CD14-positive monocyte (primary cell): ENCODE results near the gene SUN3. TPM values are rescaled to one million over a fixed set of nuclear protein-coding genes. Genes with fewer than 3 reads are reported as not detected.

Experiments used
- DNase-seq, 3 donors: peaks; one replicate each; pipeline ENCODE4 v3.0.0-alpha.2; 2011 to 2022
- H2AFZ ChIP-seq: 2 replicates; pipeline ENCODE4 v1.6.0; 2012; ENCODE audit warnings: mild to moderate bottlenecking, low read depth, low read length, inconsistent platforms; ENCODE audit not compliant: insufficient read depth, poor library complexity, severe bottlenecking
- H3K27ac ChIP-seq, 2 donors: 1 replicate in 1 of 2; 2 replicates in 1 of 2; pipeline ENCODE4 v1.5.1; 2012 to 2013; ENCODE audit warnings: low read length in 2 of 2, control low read depth in 1 of 2, inconsistent platforms in 1 of 2, low read depth in 1 of 2, mild to moderate bottlenecking in 1 of 2
- H3K27me3 ChIP-seq, 2 donors: one replicate each; pipeline versions ENCODE4 v1.6.0 to v1.6.1; 2011 to 2013; ENCODE audit warnings: low read length in 2 of 2; ENCODE audit not compliant: control insufficient read depth in 2 of 2, insufficient read depth in 2 of 2
- H3K36me3 ChIP-seq, 2 donors: replicated peaks in 1 of 2; 1 replicate in 1 of 2; 2 replicates in 1 of 2; pipeline versions ENCODE4 v1.5.1 to v1.6.1; 2012 to 2013; ENCODE audit warnings: low read length in 2 of 2, control low read depth in 1 of 2, inconsistent platforms in 1 of 2, mild to moderate bottlenecking in 1 of 2; ENCODE audit not compliant: insufficient read depth in 2 of 2, control insufficient read depth in 1 of 2
- H3K4me1 ChIP-seq, 2 donors: 1 replicate in 1 of 2; 2 replicates in 1 of 2; pipeline versions ENCODE4 v1.5.1 to v1.6.1; 2012 to 2013; ENCODE audit warnings: low read length in 2 of 2, control low read depth in 1 of 2, inconsistent platforms in 1 of 2, mild to moderate bottlenecking in 1 of 2, moderate library complexity in 1 of 2; ENCODE audit not compliant: insufficient read depth in 2 of 2, control insufficient read depth in 1 of 2
- H3K4me2 ChIP-seq: replicated peaks from 2 replicates; pipeline ENCODE3; 2012; ENCODE audit warnings: low read length, moderate library complexity, mild to moderate bottlenecking; ENCODE audit not compliant: poor library complexity, severe bottlenecking; ENCODE audit errors: extremely low read depth
- H3K4me3 ChIP-seq, 3 experiments: fragments of 200-600 bp in 1 of 3; sonication (generic) in 1 of 3; replicated peaks in 1 of 3; 1 replicate in 2 of 3; 2 replicates in 1 of 3; pipeline ENCODE4 v1.5.1; 2011 to 2013; ENCODE audit warnings: low read length in 3 of 3, mild to moderate bottlenecking in 3 of 3, control low read depth in 2 of 3, low read depth in 2 of 3, inconsistent platforms in 1 of 3, moderate library complexity in 1 of 3
- H3K79me2 ChIP-seq: 2 replicates; pipeline ENCODE4 v1.6.0; 2012; ENCODE audit warnings: mild to moderate bottlenecking, control low read depth, inconsistent platforms, low read length, moderate library complexity; ENCODE audit not compliant: insufficient read depth
- H3K9ac ChIP-seq: 2 replicates; pipeline ENCODE4 v1.6.0; 2017; ENCODE audit warnings: low read length, mild to moderate bottlenecking; ENCODE audit not compliant: insufficient read depth, poor library complexity, severe bottlenecking
- H3K9me3 ChIP-seq, 2 donors: replicated peaks in 1 of 2; 1 replicate in 1 of 2; 2 replicates in 1 of 2; pipeline versions ENCODE4 v1.5.1 to v1.6.1; 2012 to 2013; ENCODE audit warnings: low read length in 2 of 2, control low read depth in 1 of 2; ENCODE audit not compliant: control insufficient read depth in 1 of 2, insufficient read depth in 1 of 2
- H4K20me1 ChIP-seq: 2 replicates; pipeline ENCODE4 v1.6.0; 2012; ENCODE audit warnings: mild to moderate bottlenecking, low read length, control low read depth, moderate library complexity; ENCODE audit not compliant: insufficient read depth
- H3K27ac Mint-ChIP-seq, 7 donors: one replicate each; pipeline ENCODE4 v1.8.0; 2020; ENCODE audit warnings: mild to moderate bottlenecking in 7 of 7, mixed read lengths in 7 of 7, moderate library complexity in 6 of 7, inconsistent platforms in 2 of 7
- H3K27me3 Mint-ChIP-seq, 3 donors: one replicate each; pipeline ENCODE4 v1.8.0; 2021 to 2022; ENCODE audit warnings: low read depth in 3 of 3, mild to moderate bottlenecking in 3 of 3, mixed read lengths in 3 of 3, moderate library complexity in 3 of 3, inconsistent platforms in 1 of 3
- H3K36me3 Mint-ChIP-seq, 2 donors: one replicate each; pipeline ENCODE4 v1.8.0; 2020; ENCODE audit warnings: mixed read lengths in 2 of 2, inconsistent platforms in 1 of 2, mild to moderate bottlenecking in 1 of 2
- H3K4me1 Mint-ChIP-seq: one replicate; pipeline ENCODE4 v1.8.0; 2020; ENCODE audit warnings: mild to moderate bottlenecking, mixed read lengths
- H3K4me3 Mint-ChIP-seq, 2 donors: one replicate each; pipeline ENCODE4 v1.8.0; 2020; ENCODE audit warnings: mild to moderate bottlenecking in 2 of 2, mixed read lengths in 2 of 2, moderate library complexity in 1 of 2
- H3K9me3 Mint-ChIP-seq, 7 donors: one replicate each; pipeline ENCODE4 v1.8.0; 2020 to 2022; ENCODE audit warnings: mixed read lengths in 7 of 7, mild to moderate bottlenecking in 6 of 7, moderate library complexity in 6 of 7, inconsistent platforms in 2 of 7
- WGBS: methylation state at CpG from one replicate; pipeline ENCODE4 v1.1.5; 2013; ENCODE audit warnings: missing lambda C conversion rate; ENCODE audit not compliant: insufficient coverage; 5-methylcytosine and 5-hydroxymethylcytosine counted together
- intact Hi-C, 2 donors: fragments of 100-400 bp; cut with micrococcal nuclease; formaldehyde crosslinking; loops; one replicate each; pipeline versions ENCODE4 v1.15.0 to v1.15.1; 2023
- polyA plus RNA-seq, 3 donors: library from polyadenylated mRNA; depleted of rRNA in 1 of 3; unstranded in 2 of 3; stranded (reverse) in 1 of 3; fragments of 300-500 nt in 2 of 3; fragments of >200 nt in 1 of 3; fragmentation: Illumina TruSeq in 2 of 3; gene quantifications; 1 replicate in 2 of 3; 2 replicates in 1 of 3; pipeline ENCODE4 v1.2.3, GENCODE V29; 2012 to 2021
- TF ChIP-seq, protein P1 (sequence below): fragments of 200-600 bp; IDR thresholded peaks from one replicate; pipeline ENCODE4 v1.8.0; 2022; ENCODE audit warnings: antibody characterized with exemption, mild to moderate bottlenecking

Gene SUN3
- polyA plus RNA-seq, 3 donors, result not detected

DNA sequence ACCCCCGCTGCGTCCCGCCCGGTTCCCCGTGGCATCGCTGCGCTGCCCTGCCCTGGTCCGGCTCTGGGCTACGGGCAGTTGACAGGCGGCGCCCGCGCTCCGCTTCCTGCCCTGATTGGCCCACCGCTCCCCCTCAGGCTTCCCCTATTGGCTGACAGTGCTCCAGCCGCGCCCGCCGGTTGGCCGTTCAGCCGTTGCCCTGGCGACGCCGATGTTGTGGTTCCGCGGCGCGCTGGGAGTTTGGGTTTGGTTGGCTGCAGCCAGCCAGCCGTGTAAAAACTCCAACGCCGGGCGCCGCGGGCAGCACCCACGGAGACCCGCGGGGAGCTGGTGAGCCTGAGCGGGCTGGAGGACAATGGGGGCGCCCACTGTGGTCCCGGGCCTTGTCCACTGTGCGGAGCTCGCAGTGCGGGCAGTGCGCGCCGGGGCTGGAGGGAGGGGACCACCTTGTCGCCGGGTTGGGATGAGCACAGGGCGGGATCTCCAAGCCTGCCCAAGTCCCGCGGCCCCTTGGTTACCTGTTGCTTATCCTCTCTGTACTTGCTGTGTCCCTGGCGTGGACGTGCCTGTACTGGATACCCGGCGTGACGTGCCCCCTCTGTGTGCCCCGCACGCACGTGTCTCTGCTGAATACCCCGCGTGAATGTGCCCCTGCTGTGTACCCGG, 6.5 kb upstream of the SUN3 start, which contains the start of gene C7orf57:
Gene C7orf57, plus strand, starts transcription at position 243 of the 666 bp plus-strand sequence. CDS start 766 bp downstream, outside the sequence.
- peak within 1 kb of the TSS; percentile 78 to 92 for H3K4me3 Mint-ChIP-seq
- peak; percentile 89 to 95 (median 91) for DNase-seq
- H3K27me3 Mint-ChIP-seq, result peaks cover 47 to 61% (median 59%) of the 10 kb centered on the region in 3 donors
- H3K9ac ChIP-seq, result peak within 1 kb of the TSS; percentile 49
- intact Hi-C loops, result loop anchor here (5.0 kb wide), 4 partner anchors 52 to 72 kb away; partner anchors contain the start of gene UPP1 (in 1 of the 2)
- H3K4me2 ChIP-seq, result peak within 1 kb of the TSS; percentile 88
- peaks cover 2 to 6% of the 10 kb centered on the region in 2 donors for H3K36me3 Mint-ChIP-seq
- H3K9me3 Mint-ChIP-seq, result peaks cover 0 to 8% (median 2%) of the 10 kb centered on the region in 7 donors
- peak within 1 kb of the TSS in 6 of 7 donors; percentile 10 to 90 (median 78) for H3K27ac Mint-ChIP-seq
- peaks cover 27 to 54% of the 10 kb centered on the region in 2 donors for H3K27me3 ChIP-seq
- peaks cover 10 to 15% of the 10 kb centered on the region in 2 donors for H3K4me1 ChIP-seq
- TF ChIP-seq, protein P1, sequence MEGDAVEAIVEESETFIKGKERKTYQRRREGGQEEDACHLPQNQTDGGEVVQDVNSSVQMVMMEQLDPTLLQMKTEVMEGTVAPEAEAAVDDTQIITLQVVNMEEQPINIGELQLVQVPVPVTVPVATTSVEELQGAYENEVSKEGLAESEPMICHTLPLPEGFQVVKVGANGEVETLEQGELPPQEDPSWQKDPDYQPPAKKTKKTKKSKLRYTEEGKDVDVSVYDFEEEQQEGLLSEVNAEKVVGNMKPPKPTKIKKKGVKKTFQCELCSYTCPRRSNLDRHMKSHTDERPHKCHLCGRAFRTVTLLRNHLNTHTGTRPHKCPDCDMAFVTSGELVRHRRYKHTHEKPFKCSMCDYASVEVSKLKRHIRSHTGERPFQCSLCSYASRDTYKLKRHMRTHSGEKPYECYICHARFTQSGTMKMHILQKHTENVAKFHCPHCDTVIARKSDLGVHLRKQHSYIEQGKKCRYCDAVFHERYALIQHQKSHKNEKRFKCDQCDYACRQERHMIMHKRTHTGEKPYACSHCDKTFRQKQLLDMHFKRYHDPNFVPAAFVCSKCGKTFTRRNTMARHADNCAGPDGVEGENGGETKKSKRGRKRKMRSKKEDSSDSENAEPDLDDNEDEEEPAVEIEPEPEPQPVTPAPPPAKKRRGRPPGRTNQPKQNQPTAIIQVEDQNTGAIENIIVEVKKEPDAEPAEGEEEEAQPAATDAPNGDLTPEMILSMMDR, result no peak
- H3K27ac ChIP-seq, result no peak within 1 kb of the TSS
- H4K20me1 ChIP-seq, result no peaks in the 10 kb centered on the region
- peak within 1 kb of the TSS; percentile 70 for H2AFZ ChIP-seq
- peaks cover 12% of the 10 kb centered on the region for H3K4me1 Mint-ChIP-seq
- no peaks in the 10 kb centered on the region for H3K79me2 ChIP-seq
- WGBS, result under 1% methylated on average over 59 of the region's 62 CpGs
- no peaks in the 10 kb centered on the region for H3K9me3 ChIP-seq
- H3K36me3 ChIP-seq, result no peaks in the 10 kb centered on the region
- peak within 1 kb of the TSS; percentile 39 to 78 (median 45) for H3K4me3 ChIP-seq

DNA sequence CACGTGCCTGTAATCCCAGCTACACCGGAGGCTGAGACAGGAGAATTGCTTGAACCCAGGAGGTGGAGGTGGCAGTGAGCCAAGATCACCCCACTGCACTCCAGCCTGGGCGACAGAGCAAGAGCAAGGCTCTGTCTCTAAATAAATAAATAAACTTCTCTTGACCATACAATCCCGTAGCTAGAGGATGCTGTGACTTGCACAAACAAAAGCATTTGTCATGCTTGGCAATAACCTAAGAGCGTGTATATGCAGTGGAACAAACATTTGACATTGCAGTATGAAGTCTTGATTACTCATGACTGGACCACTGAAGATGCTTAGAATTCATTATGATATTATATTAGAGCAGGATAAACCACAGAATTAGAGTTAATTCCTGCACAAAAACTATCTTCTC, 5.0 kb upstream of the SUN3 start:
- Histone ChIP-seq H3K9me3 (no peaks in the 10 kb centered on the region), H3K79me2 (no peaks in the 10 kb centered on the region), H2AFZ (no peak overlapping the region), H3K36me3 (no peaks in the 10 kb centered on the region), H4K20me1 (no peaks in the 10 kb centered on the region), H3K27ac (no peak overlapping the region), H3K4me2 (no peak overlapping the region), H3K4me1 (peaks cover 10 to 15% of the 10 kb centered on the region in 2 donors), H3K4me3 (no peak overlapping the region), H3K27me3 (peaks cover 29 to 54% of the 10 kb centered on the region in 2 donors), H3K9ac (no peak overlapping the region)
- peaks cover 0 to 8% (median 3%) of the 10 kb centered on the region in 7 donors for H3K9me3 Mint-ChIP-seq
- H3K4me1 Mint-ChIP-seq, result peaks cover 12% of the 10 kb centered on the region
- H3K27me3 Mint-ChIP-seq, result peaks cover 50 to 64% (median 61%) of the 10 kb centered on the region in 3 donors
- WGBS, result 83% methylated on average over 1 of the region's 5 CpGs
- H3K36me3 Mint-ChIP-seq, result peaks cover 2 to 6% of the 10 kb centered on the region in 2 donors
- DNase-seq, result no peak
- H3K27ac Mint-ChIP-seq, result no peak overlapping the region
- H3K4me3 Mint-ChIP-seq, result peak overlapping the region in 1 of 2 donors; percentile 51
- intact Hi-C loops, result no loop called here
- TF ChIP-seq, protein P1, result no peak
